DMS 273 (cell line): ENCODE measurements around the gene CCL19.
"Not testable (repeated sequence)": the region's sequence is repeated elsewhere in the genome, so short reads cannot be mapped to it uniquely, and the experiment has no call there.

Experiments
- DNase-seq: peaks from one replicate; lab custom pipeline; 2025; ENCODE audit not compliant: unreplicated experiment; lab: John Stamatoyannopoulos, UW

CCL19 gene

GRCh38 chr9:34690983-34691935 is at the start of gene CCL19:
TSS of gene CCL19 (minus strand) at chr9:34691276. CDS start at chr9:34691139, 137 bp downstream.
- DNase-seq, result no peak

- DNase-seq, result not testable (repeated sequence)
Measured at GRCh38 chr9:34740176-34740575, 49.1 kb upstream of the CCL19 start.

GRCh38 chr9:34737677-34738260 is 46.7 kb upstream of the CCL19 start:
- DNase-seq, result no peak

GRCh38 chr9:34734720-34735119 is 43.6 kb upstream of the CCL19 start:
- DNase-seq, result no peak

- DNase-seq, result no peak
Measured at GRCh38 chr9:34732886-34733285, 41.8 kb upstream of the CCL19 start.

- DNase-seq, result no peak
Measured at GRCh38 chr9:34732478-34732877, 41.4 kb upstream of the CCL19 start.

- DNase-seq, result no peak
Measured at GRCh38 chr9:34723141-34723540, 32.1 kb upstream of the CCL19 start.

- DNase-seq, result not testable (repeated sequence)
Measured at GRCh38 chr9:34719769-34720025, 28.6 kb upstream of the CCL19 start.

- no peak for DNase-seq
Measured at GRCh38 chr9:34719021-34719768, 28.1 kb upstream of the CCL19 start.

- no peak for DNase-seq
Measured at GRCh38 chr9:34717996-34718614, 27.0 kb upstream of the CCL19 start.

GRCh38 chr9:34716711-34717110 is 25.6 kb upstream of the CCL19 start:
- no peak for DNase-seq

GRCh38 chr9:34715639-34716215 is 24.7 kb upstream of the CCL19 start:
- DNase-seq, result no peak

- DNase-seq, result no peak
Measured at GRCh38 chr9:34714007-34714406, 22.9 kb upstream of the CCL19 start.

GRCh38 chr9:34712140-34712539 is 21.1 kb upstream of the CCL19 start:
- DNase-seq, result no peak

- peak; percentile 8 for DNase-seq
Measured at GRCh38 chr9:34710023-34710422, 18.9 kb upstream of the CCL19 start, which contains the start of gene CCL21. TSS of gene CCL21 (minus strand) at chr9:34710136. CDS start at chr9:34710066, 70 bp downstream.

- DNase-seq, result no peak
Measured at GRCh38 chr9:34709196-34709978, 18.3 kb upstream of the CCL19 start.

- DNase-seq, result no peak
Measured at GRCh38 chr9:34707130-34707529, 16.1 kb upstream of the CCL19 start.

- DNase-seq, result peak; percentile 86
Measured at GRCh38 chr9:34701769-34702736, 11.0 kb upstream of the CCL19 start.
